HG02840 (cell line): ENCODE measurements around the gene AHCYL2.
A peak's percentile ranks its signal among the peaks of the same experiment; 100 is the strongest.
"Not testable (repeated sequence)": the region's sequence is repeated elsewhere in the genome, so short reads cannot be mapped to it uniquely, and the experiment has no call there.

Source experiments
- ATAC-seq: cut with Tn5 transposase; IDR thresholded peaks from one replicate; pipeline ENCODE4 v1.9.1; 2021; ENCODE audit warnings: mild to moderate bottlenecking, moderate library complexity, moderate number of reproducible peaks; ENCODE audit not compliant: unreplicated experiment, low FRiP score

The AHCYL2 gene

DNA sequence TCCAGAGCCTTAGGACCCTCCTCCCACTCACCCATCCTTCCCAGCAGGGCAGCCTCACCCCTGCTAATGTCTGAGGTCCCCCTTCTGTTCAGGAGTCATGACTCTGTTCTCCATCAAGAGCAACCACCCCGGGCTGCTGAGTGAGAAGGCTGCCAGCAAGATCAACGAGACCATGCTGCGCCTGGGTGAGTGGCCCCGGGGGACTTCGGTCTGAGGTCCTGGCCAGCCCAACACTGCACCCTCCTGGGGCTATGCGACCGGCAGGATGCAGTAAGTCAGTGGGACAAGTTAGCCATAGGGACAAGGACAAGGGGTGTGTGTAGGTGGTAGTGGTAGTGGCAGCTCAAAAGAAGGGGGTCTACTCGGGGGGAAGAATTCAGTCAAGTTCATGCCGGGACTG is 16.2 kb upstream of the AHCYL2 start:
- ATAC-seq = no peak

DNA sequence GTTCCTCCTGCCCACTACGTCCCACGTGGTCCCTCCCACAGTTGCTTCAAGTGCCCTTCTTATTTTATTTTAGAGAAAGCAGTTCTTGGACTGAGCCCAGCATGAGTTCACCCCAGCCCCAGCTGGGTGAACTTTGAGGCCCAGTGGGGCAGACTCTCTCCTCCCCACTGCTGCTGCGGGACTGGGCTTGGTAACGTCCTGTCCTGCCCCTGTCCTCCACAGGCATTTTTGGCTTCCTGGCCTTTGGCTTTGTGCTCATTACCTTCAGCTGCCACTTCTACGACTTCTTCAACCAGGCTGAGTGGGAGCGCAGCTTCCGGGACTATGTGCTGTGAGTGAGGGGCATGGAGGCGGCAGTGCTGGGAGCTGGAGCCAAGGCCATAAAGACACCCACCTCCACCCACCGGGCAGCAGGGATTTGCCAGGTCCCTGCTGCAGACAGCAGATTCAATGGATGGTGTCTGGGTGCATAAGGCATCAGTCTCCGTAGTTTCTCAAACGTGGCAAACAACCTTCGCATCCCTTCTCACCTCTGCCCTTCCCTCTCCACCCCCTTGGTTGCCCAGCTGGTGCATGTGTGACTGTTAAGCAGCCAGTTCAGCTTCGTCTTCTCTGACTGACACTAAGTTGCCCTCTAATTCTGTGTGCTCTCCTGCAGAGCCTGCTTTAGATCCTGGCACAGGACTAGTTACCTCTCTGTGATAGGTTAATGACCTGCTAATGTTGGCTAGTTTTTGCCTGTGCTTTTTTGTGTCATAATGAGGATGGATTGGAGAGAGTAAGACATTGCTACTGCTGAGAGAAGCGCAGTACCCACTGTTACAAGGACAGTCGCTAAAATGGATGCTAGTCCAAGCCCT is 15.5 kb upstream of the AHCYL2 start:
- no peak for ATAC-seq

DNA sequence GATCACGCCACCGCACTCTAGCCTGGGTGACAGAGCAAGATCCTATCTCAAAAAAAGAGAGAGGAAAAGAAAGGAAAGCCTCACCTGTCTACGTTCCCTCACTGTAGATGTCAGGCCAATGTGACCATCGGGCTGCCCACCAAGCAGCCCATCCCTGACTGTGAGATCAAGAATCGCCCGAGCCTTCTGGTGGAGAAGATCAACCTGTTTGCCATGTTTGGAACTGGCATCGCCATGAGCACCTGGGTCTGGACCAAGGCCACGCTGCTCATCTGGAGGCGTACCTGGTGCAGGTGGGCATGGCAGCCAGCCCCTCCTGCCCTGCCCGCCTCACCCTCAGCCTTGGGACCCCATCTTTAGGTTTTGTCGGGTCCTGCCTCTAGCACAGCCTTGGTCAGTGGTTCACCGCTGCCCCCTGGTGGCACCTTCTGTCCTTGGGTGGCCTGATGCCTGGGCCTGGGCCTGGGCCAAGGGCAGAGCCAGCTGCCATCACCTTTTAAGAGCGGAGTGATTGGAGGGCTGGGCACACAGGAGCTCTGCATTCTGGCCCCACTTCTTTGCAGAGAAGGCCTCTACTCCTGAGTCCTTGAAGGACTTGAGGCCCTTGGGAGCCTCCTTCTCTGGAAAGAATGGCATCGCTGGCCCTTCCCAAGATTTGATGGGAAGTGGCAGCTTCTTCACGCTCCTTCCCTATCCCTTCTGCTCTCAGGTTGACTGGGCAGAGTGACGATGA is 14.4 kb upstream of the AHCYL2 start:
- ATAC-seq = peak; percentile 64

DNA sequence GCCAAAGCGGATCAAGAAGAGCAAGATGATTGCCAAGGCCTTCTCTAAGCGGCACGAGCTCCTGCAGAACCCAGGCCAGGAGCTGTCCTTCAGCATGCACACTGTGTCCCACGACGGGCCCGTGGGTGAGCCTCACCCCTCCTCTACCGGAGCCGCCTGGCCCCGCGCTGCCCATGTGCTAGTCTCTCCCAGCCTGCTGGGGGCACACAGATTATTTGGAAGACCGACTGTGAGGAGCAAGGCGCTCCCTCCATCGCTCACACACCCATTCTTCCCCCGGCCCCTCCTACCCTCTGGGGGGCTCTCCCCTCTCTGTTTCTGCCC is 13.9 kb upstream of the AHCYL2 start:
- no peak for ATAC-seq

- no peak for ATAC-seq
Measured at GRCh38 chr7:129212126-129212525, 12.7 kb upstream of the AHCYL2 start.

DNA sequence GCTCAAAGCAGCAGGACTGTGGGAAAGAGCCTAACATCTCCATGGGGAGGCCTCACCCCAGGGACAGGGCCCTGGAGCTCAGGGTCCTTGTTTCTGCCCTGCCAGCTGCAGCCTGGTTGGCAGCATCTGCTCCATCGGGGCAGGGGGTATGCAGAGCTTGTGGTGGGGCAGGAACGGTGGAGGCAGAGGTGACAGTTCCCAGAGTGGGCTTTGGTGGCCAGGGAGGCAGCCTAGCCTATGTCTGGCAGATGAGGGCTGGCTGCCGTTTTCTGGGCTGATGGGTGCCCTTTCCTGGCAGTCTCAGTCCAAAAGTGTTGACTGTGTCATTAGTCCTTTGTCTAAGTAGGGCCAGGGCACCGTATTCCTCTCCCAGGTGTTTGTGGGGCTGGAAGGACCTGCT is 12.2 kb upstream of the AHCYL2 start:
- no peak for ATAC-seq

DNA sequence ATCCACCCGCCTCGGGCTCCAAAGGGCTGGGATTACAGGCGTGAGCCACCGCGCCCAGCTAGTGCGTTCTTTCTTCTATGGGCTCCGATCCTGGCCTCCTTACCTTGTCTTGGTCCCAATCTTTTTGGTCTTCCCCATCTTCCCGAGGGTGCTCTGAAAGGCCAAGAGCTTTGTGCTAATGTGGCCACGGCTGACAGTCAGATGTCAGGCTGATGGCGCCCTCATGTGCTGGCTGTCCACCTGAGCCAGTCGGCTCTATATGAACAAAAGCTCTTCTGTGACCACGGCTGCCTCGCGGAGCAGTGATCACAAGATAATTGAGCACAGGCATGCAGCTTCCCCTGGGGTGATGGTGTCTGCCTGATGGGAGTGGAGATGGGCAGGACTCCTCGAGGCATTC is 11.0 kb upstream of the AHCYL2 start:
- no peak for ATAC-seq

GRCh38 chr7:129215691-129216090 is 9.1 kb upstream of the AHCYL2 start:
- ATAC-seq = not testable (repeated sequence)

DNA sequence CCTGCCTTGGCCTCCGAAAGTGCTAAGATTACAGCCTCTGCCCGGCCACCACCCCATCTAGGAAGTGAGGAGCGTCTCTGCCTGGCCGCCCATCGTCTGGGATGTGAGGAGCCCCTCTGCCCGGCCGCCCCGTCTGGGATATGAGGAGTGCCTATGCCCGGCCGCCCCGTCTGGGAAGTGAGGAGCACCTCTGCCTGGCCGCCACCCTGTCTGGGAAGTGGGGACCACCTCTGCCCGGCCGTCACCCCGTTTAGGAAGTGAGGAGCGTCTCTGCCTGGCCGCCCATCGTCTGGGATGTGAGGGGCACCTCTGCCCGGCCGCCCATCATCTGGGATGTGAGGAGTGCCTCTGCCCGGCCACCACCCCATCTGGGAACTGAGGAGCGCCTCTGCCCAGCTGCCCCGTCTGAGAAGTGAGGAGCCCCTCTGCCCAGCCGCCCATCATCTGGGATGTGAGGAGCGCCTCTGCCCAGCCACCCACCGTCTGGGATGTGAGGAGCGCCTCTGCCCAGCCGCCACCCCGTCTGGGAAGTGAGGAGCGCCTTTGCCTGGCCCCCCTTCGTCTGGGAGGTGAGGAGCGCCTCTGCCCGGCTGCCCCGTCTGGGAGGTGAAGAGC is 8.6 kb upstream of the AHCYL2 start:
- ATAC-seq = not testable (repeated sequence)

- not testable (repeated sequence) for ATAC-seq
Measured at GRCh38 chr7:129216821-129217416, 7.9 kb upstream of the AHCYL2 start.

DNA sequence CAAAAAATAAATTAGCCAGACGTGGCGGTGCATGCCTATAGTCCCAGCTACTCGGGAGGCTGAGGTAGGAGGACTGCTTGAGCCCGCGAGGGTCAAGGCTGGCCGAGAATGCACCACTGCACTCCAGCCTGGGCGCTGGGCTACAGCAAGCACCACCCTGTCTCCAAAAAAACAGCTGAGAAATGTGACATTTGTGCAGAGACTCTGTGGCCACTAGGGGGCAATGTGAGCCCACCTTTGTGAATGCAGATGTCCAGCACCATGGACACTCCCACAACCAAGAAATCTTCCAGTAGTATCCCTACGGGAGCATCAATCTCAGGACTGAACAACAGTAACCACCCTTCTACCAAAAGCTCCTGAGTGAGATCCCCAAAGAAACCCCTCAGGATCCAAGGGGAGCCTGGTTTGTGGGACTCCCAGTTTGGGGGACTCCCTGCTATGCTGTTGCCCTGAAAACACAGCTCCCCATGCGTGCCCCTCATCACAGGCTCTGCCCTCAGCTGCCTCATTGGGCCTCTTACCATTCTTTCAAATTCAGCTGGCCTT is 6.2 kb upstream of the AHCYL2 start:
- no peak for ATAC-seq

DNA sequence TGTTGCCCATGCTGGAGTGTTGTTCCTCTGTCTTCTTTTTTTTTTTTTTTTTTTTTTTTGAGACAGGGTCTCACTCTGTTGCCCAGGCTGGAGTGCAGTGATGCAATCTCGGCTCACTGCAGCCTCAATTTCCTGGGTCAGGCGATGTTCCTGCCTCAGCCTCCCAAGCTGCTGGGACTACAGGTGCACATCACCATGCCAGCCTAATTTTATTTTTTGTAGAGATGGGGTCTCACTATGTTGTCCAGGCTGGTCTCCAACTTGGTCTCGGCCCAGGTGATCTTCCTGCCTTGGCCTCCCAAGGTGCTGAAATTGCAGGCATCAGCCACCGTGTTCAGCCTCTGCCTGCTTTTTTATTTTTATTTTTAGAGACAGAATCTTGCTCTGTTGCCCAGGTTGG is 5.7 kb upstream of the AHCYL2 start:
- ATAC-seq = not testable (repeated sequence)

DNA sequence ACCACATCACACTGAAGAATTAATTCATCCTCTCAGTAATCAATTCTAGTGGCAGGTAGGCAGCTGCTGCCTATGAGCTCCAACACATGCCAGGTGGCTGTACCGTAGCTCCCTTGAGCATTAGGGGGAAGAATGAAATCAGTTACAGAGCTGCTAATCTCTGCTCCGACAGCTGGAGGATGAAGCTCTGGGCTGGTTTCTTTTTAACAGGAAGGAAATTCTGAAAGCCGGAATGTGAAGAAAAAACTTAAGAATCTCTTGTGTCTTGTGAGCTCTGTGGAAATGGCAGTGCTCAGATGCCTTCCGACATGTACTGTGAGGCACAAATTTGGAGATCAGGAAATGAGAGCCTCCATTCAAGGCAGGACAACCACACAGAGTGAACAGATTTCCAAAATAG is 2.8 kb upstream of the AHCYL2 start:
- no peak for ATAC-seq

DNA sequence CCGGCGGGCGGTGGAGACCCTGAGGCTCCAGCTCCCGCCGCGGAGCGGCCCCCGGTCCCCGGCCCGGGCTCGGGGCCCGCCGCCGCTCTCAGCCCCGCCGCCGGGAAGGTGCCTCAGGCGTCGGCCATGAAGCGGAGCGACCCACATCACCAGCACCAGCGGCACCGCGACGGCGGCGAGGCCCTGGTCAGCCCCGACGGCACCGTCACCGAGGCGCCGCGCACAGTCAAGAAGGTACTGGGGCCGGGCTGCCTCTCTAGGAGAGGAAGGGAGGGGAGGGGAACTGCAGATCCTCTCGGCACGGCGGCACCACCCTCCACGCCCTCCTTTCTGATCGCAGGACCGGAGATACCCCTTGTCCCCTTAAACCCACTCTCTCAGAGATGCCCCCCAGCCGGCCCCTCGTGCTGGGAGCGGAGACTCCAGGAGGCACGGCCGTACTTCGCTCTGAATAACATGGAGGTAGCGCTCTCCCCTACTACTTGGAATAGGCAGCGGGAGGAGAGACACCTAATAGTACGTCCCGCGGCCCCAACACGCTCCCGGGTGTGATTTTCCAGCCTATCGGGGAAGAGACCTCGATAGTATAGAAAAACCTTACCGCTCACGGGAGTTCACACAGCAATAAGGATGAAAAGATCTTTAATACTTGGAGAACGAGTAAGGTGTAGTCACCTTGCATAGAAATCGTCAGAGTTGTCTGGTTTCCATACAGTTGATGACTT is 538 bp downstream of the AHCYL2 start:
- peak; percentile 35 for ATAC-seq

DNA sequence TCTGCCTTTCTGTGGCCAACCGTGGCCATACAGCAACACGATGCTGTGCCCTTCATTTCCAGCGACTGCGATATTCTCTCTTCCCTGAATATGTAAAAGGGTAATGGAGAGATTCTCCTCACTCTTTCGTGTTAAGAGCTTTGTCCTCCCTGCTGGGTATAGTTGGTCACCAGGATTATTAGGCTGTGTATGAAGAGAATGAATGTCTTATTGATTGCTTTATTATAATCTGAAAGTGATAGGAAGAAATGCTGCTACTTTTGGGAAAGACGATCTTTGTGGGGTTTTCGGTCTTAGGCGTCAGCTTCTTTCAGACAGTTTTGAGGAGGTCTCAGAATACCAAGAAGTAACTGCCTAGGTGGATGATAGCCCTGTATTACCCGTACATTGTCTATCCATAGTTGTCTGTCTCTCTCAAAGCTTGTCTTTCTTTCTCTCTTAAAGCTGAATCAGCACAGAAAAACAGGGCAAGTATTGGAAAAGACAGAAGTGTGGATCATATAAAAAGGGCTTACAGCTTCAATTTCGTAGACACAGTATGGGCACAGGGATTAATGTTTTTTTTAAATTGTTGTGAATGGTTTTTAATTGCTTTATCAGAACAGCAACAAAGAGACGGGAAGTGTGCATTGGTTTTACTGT is 1.2 kb downstream of the AHCYL2 start:
- no peak for ATAC-seq

- no peak for ATAC-seq
Measured at GRCh38 chr7:129227646-129228578, 3.1 kb downstream of the AHCYL2 start.

- ATAC-seq = no peak
Measured at GRCh38 chr7:129228633-129229032, 3.8 kb downstream of the AHCYL2 start.

DNA sequence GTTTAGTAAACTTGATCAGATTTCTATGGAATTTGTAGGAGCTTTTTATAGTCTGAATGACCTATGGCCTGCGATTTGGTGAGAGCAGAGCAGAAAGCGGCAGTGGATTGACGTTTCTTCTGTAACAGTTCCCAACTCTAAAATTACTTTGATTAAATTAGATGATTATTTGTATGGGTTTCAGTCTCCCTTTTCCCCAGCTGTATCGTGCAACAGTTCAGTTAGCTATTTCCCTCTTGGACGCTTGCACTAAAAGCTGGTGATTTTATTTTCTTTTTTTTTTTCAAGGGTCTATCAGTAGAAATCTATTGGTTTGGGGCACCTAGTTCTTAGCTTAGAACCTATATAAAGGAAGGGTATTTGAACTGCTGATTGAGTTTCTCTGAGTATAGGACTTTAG is 6.8 kb downstream of the AHCYL2 start:
- no peak for ATAC-seq

DNA sequence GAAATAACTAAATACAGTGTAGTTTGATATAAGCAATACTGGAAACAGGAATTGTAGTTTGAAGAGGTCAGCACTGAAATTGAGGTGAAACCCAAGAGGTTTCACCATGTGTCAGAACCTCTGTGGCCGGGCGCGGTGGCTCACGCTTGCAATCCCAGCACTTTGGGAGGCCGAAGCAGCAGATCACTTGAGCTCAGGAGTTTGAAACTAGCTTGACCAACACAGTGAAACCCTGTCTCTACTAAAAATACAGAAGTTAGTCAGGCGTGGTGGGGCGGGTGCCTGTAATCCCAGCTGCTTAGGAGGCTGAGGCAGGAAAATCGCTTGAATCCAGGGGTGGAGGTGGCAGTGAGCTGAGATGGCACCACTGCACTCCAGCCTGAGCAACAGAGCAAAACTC is 13.7 kb downstream of the AHCYL2 start:
- no peak for ATAC-seq
